Large intestine (tissue), 3 donors: ENCODE results near the gene ALG5. TPM values are rescaled to one million over a fixed set of nuclear protein-coding genes. Genes with fewer than 3 reads are reported as not detected.

Experiments used
- DNase-seq, 2 donors: peaks; one replicate each; pipeline versions ENCODE4 v3.0.0 to v3.0.0-alpha.2; 2013
- H3K27ac ChIP-seq: one replicate; pipeline ENCODE4 v1.5.1; 2013; ENCODE audit warnings: low read length
- H3K27me3 ChIP-seq: 2 replicates; pipeline ENCODE4 v1.6.1; 2013; ENCODE audit warnings: low read length; ENCODE audit not compliant: control insufficient read depth, insufficient read depth
- H3K36me3 ChIP-seq: 2 replicates; pipeline ENCODE4 v1.6.1; 2013; ENCODE audit warnings: low read length; ENCODE audit not compliant: control insufficient read depth, insufficient read depth
- H3K4me1 ChIP-seq: one replicate; pipeline ENCODE4 v1.6.1; 2013; ENCODE audit warnings: low read length; ENCODE audit not compliant: control insufficient read depth, insufficient read depth
- H3K4me3 ChIP-seq: one replicate; pipeline ENCODE4 v1.5.1; 2013; ENCODE audit warnings: low read length
- H3K9me3 ChIP-seq: one replicate; pipeline ENCODE4 v1.6.1; 2013; ENCODE audit warnings: mild to moderate bottlenecking, low read depth, low read length, moderate library complexity; ENCODE audit not compliant: control insufficient read depth
- WGBS: methylation state at CpG from one replicate; pipeline ENCODE4 v1.1.5; 2013; ENCODE audit warnings: low lambda C conversion rate; ENCODE audit not compliant: insufficient coverage; 5-methylcytosine and 5-hydroxymethylcytosine counted together
- polyA plus RNA-seq: library from polyadenylated mRNA; unstranded; fragments of 120-200 nt; gene quantifications from one replicate; pipeline ENCODE4 v1.2.1, GENCODE V29; 2013

ALG5 gene
- polyA plus RNA-seq, 1 donor, result 44.2 TPM

GRCh38 chr13:36986462-36987240 lies 12.5 kb downstream of the ALG5 start:
- peaks cover 74% of the 10 kb centered on the region for H3K36me3 ChIP-seq
- no peak overlapping the region for H3K4me3 ChIP-seq
- no peak overlapping the region for H3K27ac ChIP-seq
- DNase-seq, result no peak
- H3K4me1 ChIP-seq, result no peaks in the 10 kb centered on the region
- H3K9me3 ChIP-seq, result no peaks in the 10 kb centered on the region
- 83% methylated on average over 1 of the region's 2 CpGs for WGBS
- H3K27me3 ChIP-seq, result no peaks in the 10 kb centered on the region

- H3K4me1 ChIP-seq, result no peaks in the 10 kb centered on the region
- peaks cover 40% of the 10 kb centered on the region for H3K36me3 ChIP-seq
- 20% methylated on average over 2 of the region's 6 CpGs for WGBS
- no peaks in the 10 kb centered on the region for H3K27me3 ChIP-seq
- H3K27ac ChIP-seq, result no peak overlapping the region
- no peak overlapping the region for H3K4me3 ChIP-seq
- H3K9me3 ChIP-seq, result no peaks in the 10 kb centered on the region
- peak in 1 of 2 donors; percentile 24 for DNase-seq
These were observed 17.9 kb downstream of the ALG5 start for GRCh38 chr13:36981156-36981743.

GRCh38 chr13:36979361-36980050 lies 19.6 kb downstream of the ALG5 start:
- Histone ChIP-seq H3K27me3 (no peaks in the 10 kb centered on the region), H3K27ac (no peak overlapping the region), H3K9me3 (no peaks in the 10 kb centered on the region), H3K36me3 (peaks cover 44% of the 10 kb centered on the region), H3K4me3 (no peak overlapping the region), H3K4me1 (no peaks in the 10 kb centered on the region)
- no peak for DNase-seq
- WGBS, result 100% methylated on average over 3 of the region's 7 CpGs

GRCh38 chr13:36975172-36975571 lies 24.0 kb downstream of the ALG5 start:
- Histone ChIP-seq H3K36me3 (peaks cover 42% of the 10 kb centered on the region), H3K9me3 (no peaks in the 10 kb centered on the region), H3K4me1 (no peaks in the 10 kb centered on the region), H3K27me3 (no peaks in the 10 kb centered on the region), H3K27ac (no peak overlapping the region), H3K4me3 (no peak overlapping the region)
- DNase-seq, result no peak
- WGBS, result no CpG with 5 or more reads among the region's 1 CpG

GRCh38 chr13:36973621-36974295 lies 25.4 kb downstream of the ALG5 start:
- DNase-seq, result no peak
- H3K9me3 ChIP-seq, result no peaks in the 10 kb centered on the region
- no peaks in the 10 kb centered on the region for H3K4me1 ChIP-seq
- no peaks in the 10 kb centered on the region for H3K27me3 ChIP-seq
- peaks cover 36% of the 10 kb centered on the region for H3K36me3 ChIP-seq
- H3K27ac ChIP-seq, result no peak overlapping the region
- 95% methylated on average over 3 of the region's 5 CpGs for WGBS
- H3K4me3 ChIP-seq, result no peak overlapping the region

GRCh38 chr13:36973009-36973408 lies 26.1 kb downstream of the ALG5 start:
- Histone ChIP-seq H3K27ac (no peak overlapping the region), H3K9me3 (no peaks in the 10 kb centered on the region), H3K4me1 (no peaks in the 10 kb centered on the region), H3K4me3 (no peak overlapping the region), H3K27me3 (no peaks in the 10 kb centered on the region), H3K36me3 (peaks cover 41% of the 10 kb centered on the region)
- DNase-seq, result no peak
- no CpG with 5 or more reads among the region's 1 CpG for WGBS

- DNase-seq, result no peak
- peaks cover 42% of the 10 kb centered on the region for H3K36me3 ChIP-seq
- WGBS, result 100% methylated on average over 1 of the region's 4 CpGs
These were observed 32.7 kb downstream of the ALG5 start for GRCh38 chr13:36966404-36966803.

GRCh38 chr13:36965767-36966166 lies 33.4 kb downstream of the ALG5 start:
- H3K4me3 ChIP-seq, result no peak overlapping the region
- no peak for DNase-seq
- no peaks in the 10 kb centered on the region for H3K27me3 ChIP-seq
- H3K9me3 ChIP-seq, result no peaks in the 10 kb centered on the region
- no peaks in the 10 kb centered on the region for H3K4me1 ChIP-seq
- WGBS, result no CpG with 5 or more reads among the region's 2 CpGs
- peaks cover 41% of the 10 kb centered on the region for H3K36me3 ChIP-seq
- H3K27ac ChIP-seq, result no peak overlapping the region

More at GRCh38 chr13:36966404-36966803, 32.7 kb downstream of the ALG5 start:
- Histone ChIP-seq H3K4me3 (no peak overlapping the region), H3K4me1 (no peaks in the 10 kb centered on the region), H3K27me3 (no peaks in the 10 kb centered on the region), H3K27ac (no peak overlapping the region), H3K9me3 (no peaks in the 10 kb centered on the region)

GRCh38 chr13:36959456-36960116 lies 39.6 kb downstream of the ALG5 start:
- H3K4me1 ChIP-seq, result no peaks in the 10 kb centered on the region
- WGBS, result no CpG with 5 or more reads among the region's 2 CpGs
- no peak overlapping the region for H3K27ac ChIP-seq
- no peak for DNase-seq
- peaks cover 43% of the 10 kb centered on the region for H3K36me3 ChIP-seq
- no peaks in the 10 kb centered on the region for H3K27me3 ChIP-seq
- no peak overlapping the region for H3K4me3 ChIP-seq
- no peaks in the 10 kb centered on the region for H3K9me3 ChIP-seq

GRCh38 chr13:36954542-36954941 lies 44.6 kb downstream of the ALG5 start:
- Histone ChIP-seq H3K4me1 (no peaks in the 10 kb centered on the region), H3K27ac (no peak overlapping the region), H3K36me3 (peaks cover 42% of the 10 kb centered on the region), H3K9me3 (no peaks in the 10 kb centered on the region), H3K4me3 (no peak overlapping the region), H3K27me3 (no peaks in the 10 kb centered on the region)
- no peak for DNase-seq
